ENCODE results near the gene LRIT1.

The LRIT1 gene

DNA sequence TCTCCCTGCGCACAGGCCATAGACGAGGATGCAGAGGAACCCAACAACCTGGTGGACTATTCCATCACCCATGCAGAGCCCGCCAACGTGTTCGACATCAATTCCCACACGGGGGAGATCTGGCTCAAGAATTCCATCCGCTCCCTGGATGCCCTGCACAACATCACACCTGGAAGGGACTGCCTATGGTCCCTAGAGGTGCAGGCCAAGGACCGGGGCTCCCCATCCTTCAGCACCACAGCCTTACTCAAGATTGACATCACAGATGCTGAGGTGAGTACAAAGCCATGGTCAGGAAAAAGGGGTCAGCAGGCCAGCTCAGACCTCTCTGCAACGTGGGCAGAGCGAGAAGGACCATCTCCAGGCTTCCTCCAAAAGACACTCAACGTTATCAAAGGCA, 28.3 kb downstream of the LRIT1 start:
- WGBS, 2 experiments (ENCODE audit: insufficient coverage in 2 of 2): 85 to 88% methylated on average over 8 to 10 of the region's 11 CpGs

DNA sequence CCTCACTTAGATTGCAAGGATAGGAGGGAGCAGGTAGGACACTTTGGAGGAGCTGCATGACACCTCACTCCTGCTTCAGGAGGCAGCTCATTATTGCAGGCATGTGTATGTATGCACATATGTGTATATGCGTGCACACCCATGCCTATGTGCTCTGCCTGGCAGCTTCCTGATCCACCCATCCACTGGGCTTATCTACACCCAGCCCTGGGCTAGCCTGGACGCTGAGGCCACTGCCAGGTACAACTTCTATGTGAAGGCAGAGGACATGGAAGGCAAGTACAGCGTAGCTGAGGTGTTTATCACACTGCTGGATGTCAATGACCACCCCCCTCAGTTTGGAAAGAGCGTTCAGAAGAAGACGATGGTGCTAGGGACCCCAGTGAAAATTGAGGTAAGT, 29.3 kb downstream of the LRIT1 start:
- 67 to 84% methylated on average over 2 to 5 of the region's 5 CpGs for WGBS, 2 experiments (ENCODE audit: insufficient coverage in 2 of 2)
- no peaks in the 10 kb centered on the region for H3K36me3 ChIP-seq (ENCODE audit: control insufficient read depth, insufficient read depth, low read length)
- H3K4me1 ChIP-seq (ENCODE audit: control insufficient read depth, insufficient read depth, low read length, poor library complexity, severe bottlenecking): no peaks in the 10 kb centered on the region
- no peaks in the 10 kb centered on the region for H3K9me3 ChIP-seq (ENCODE audit: control insufficient read depth, low read length)
- no peak overlapping the region for H3K27ac ChIP-seq (ENCODE audit: low read depth, low read length, severe bottlenecking)
- no peak overlapping the region for H3K4me3 ChIP-seq (ENCODE audit: extremely low read depth, insufficient read depth, low read length, poor library complexity, severe bottlenecking)

More for the DNA sequence above, 28.3 kb downstream of the LRIT1 start:
- no peak overlapping the region for H3K27ac ChIP-seq (ENCODE audit: low read depth, low read length, severe bottlenecking)
- no peaks in the 10 kb centered on the region for H3K4me1 ChIP-seq (ENCODE audit: control insufficient read depth, insufficient read depth, low read length, poor library complexity, severe bottlenecking)
- no peak overlapping the region for H3K4me3 ChIP-seq (ENCODE audit: extremely low read depth, insufficient read depth, low read length, poor library complexity, severe bottlenecking)
- H3K9me3 ChIP-seq (ENCODE audit: control insufficient read depth, low read length): no peaks in the 10 kb centered on the region
- no peaks in the 10 kb centered on the region for H3K36me3 ChIP-seq (ENCODE audit: control insufficient read depth, insufficient read depth, low read length)

DNA sequence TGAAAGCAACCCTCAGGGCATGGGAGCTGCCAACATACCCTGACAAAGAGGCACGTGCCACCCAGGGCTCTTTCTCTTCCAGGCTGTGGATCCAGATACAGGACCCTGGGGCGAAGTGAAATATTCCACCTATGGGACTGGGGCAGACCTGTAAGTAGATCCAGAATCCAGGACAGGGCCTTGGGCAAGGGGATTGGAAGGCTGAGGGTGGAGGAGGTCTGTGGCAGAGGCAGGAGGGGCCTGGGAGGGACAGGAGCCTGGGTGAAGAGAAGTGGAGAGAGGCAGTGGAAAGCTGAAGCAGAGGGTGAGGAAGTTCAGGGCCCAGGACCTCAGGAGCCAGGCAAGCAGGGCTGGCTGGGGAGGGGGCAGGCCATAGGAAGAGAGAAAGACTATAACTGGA, 29.8 kb downstream of the LRIT1 start:
- H3K36me3 ChIP-seq (ENCODE audit: control insufficient read depth, insufficient read depth, low read length): no peaks in the 10 kb centered on the region
- no peaks in the 10 kb centered on the region for H3K9me3 ChIP-seq (ENCODE audit: control insufficient read depth, low read length)
- WGBS, 2 experiments (ENCODE audit: insufficient coverage in 2 of 2): 78 to 85% methylated on average over 2 of the region's 2 CpGs
- no peak overlapping the region for H3K4me3 ChIP-seq (ENCODE audit: extremely low read depth, insufficient read depth, low read length, poor library complexity, severe bottlenecking)
- no peak overlapping the region for H3K27ac ChIP-seq (ENCODE audit: low read depth, low read length, severe bottlenecking)
- no peaks in the 10 kb centered on the region for H3K4me1 ChIP-seq (ENCODE audit: control insufficient read depth, insufficient read depth, low read length, poor library complexity, severe bottlenecking)

DNA sequence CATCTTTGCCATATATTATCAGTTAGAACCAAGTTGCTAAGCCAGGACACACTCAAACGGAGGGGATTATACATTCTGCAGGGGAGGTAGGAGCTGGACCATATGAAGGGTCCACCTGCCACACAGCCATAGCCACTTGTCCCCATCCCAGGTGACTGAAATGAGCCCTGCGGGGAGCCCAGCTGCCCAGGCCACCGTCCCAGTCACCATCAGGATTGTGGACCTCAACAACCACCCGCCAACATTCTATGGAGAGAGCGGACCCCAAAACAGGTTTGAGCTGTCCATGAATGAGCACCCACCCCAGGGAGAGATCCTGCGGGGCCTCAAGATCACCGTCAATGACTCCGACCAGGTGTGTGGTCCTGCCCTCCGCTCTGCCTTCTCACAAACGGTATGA, 33.3 kb downstream of the LRIT1 start:
- Histone ChIP-seq H3K4me3 (ENCODE audit: extremely low read depth, insufficient read depth, low read length, poor library complexity, severe bottlenecking) (no peak overlapping the region), H3K36me3 (ENCODE audit: control insufficient read depth, insufficient read depth, low read length) (no peaks in the 10 kb centered on the region), H3K9me3 (ENCODE audit: control insufficient read depth, low read length) (no peaks in the 10 kb centered on the region), H3K27ac (ENCODE audit: low read depth, low read length, severe bottlenecking) (no peak overlapping the region), H3K4me1 (ENCODE audit: control insufficient read depth, insufficient read depth, low read length, poor library complexity, severe bottlenecking) (no peaks in the 10 kb centered on the region)
- WGBS, 2 experiments (ENCODE audit: insufficient coverage in 2 of 2): 83 to 88% methylated on average over 7 to 8 of the region's 10 CpGs

DNA sequence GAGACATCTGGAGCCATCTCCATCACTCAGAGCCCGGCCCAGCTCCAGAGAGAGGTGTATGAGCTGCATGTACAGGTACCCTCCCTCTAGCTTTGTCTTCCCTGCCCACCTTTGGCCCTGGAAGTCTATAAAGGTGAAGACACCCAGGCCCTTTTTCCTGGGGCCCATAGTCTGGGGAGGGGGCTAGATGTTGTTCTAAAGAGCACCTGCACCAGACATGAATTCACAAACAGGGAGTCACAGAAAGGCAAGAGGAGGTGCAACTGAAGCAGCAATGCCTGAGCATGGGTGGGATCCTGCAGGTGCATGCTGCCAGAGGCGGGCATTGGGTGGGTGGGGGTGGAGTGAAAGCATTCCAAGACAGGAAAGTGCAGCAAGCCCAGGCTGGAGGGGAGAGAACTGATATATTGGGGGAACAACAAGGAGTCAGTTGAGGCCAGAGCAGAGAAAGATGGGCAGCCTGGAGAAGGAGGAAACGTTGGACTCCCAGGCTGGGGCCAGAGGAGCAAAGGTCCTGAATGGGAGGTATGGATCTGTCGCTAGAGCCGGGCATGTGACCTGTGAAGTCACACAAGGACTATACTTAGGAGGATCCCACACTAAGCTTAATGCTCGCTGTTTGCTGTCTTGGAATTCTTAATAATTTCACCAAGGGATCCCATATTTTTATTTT, 35.4 kb downstream of the LRIT1 start:
- no peaks in the 10 kb centered on the region for H3K9me3 ChIP-seq (ENCODE audit: control insufficient read depth, low read length)
- 71 to 87% methylated on average over 5 to 6 of the region's 6 CpGs for WGBS, 2 experiments (ENCODE audit: insufficient coverage in 2 of 2)
- H3K4me3 ChIP-seq (ENCODE audit: extremely low read depth, insufficient read depth, low read length, poor library complexity, severe bottlenecking): no peak overlapping the region
- no peaks in the 10 kb centered on the region for H3K36me3 ChIP-seq (ENCODE audit: control insufficient read depth, insufficient read depth, low read length)
- H3K4me1 ChIP-seq (ENCODE audit: control insufficient read depth, insufficient read depth, low read length, poor library complexity, severe bottlenecking): no peaks in the 10 kb centered on the region
- H3K27ac ChIP-seq (ENCODE audit: low read depth, low read length, severe bottlenecking): no peak overlapping the region

DNA sequence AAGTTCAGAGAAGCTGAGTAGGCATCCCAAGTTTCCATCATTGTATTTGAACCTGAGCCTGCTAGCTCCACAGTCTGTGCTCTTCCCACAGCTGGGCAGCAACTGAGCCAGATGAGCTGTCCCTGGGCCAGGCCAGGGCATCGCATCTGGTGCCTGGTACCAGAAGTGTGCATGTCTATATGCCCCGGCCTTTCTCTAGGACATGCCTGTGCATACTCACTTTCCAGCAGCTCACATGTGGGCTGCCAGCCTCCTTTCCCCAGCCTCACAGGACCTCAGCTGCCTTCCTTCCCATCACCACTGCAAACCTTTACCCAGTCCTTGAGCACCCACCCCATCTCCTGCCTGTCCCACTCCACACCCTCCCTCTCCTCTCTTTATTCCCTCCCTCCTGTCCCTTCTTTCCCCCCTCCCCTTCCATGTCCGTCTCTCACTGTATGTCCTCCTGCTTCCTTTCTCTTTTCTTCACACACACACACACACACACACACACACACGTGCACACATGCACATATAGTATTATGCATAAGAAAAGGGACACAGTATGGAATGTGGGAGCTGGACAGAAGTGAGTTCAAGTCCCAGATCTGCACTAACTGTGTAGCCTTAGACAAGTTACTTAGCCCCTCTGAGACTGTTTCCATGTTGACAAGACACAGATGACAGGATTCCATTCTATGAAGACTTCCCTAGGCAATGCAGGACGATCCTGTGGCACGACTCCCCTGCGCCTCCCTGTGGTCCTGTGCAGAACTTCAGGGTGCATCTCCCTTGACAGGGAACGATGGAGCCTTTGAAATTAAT, 36.1 kb downstream of the LRIT1 start:
- H3K4me3 ChIP-seq (ENCODE audit: extremely low read depth, insufficient read depth, low read length, poor library complexity, severe bottlenecking): no peak overlapping the region

DNA sequence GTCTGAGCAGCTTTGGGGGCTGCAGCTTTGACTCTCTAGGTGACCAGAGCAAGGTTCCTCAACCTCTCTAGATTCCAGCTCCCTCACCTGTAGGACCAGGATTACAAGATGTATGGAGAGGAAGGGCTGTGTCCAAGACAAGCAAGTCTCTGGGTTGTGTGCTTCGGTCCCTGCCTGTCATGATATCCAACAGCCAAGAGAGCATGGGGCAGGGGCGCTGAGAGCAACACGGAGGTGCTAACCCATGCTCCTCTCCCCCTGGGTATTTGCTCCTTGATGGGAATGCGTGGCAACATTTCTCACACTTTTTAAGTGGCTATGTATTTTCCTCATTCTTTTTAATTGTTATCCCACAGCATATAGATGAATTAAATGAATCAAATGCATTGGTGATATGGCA, 36.7 kb downstream of the LRIT1 start:
- Histone ChIP-seq H3K9me3 (ENCODE audit: control insufficient read depth, low read length) (no peaks in the 10 kb centered on the region), H3K27ac (ENCODE audit: low read depth, low read length, severe bottlenecking) (no peak overlapping the region), H3K36me3 (ENCODE audit: control insufficient read depth, insufficient read depth, low read length) (no peaks in the 10 kb centered on the region), H3K4me1 (ENCODE audit: control insufficient read depth, insufficient read depth, low read length, poor library complexity, severe bottlenecking) (no peaks in the 10 kb centered on the region), H3K4me3 (ENCODE audit: extremely low read depth, insufficient read depth, low read length, poor library complexity, severe bottlenecking) (no peak overlapping the region)
- 82 to 93% methylated on average over 3 of the region's 4 CpGs for WGBS, 2 experiments (ENCODE audit: insufficient coverage in 2 of 2)

More for the DNA sequence above, 36.1 kb downstream of the LRIT1 start:
- no peaks in the 10 kb centered on the region for H3K36me3 ChIP-seq (ENCODE audit: control insufficient read depth, insufficient read depth, low read length)
- 31 to 36% methylated on average over 5 to 6 of the region's 8 CpGs for WGBS, 2 experiments (ENCODE audit: insufficient coverage in 2 of 2)
- H3K4me1 ChIP-seq (ENCODE audit: control insufficient read depth, insufficient read depth, low read length, poor library complexity, severe bottlenecking): no peaks in the 10 kb centered on the region
- no peak overlapping the region for H3K27ac ChIP-seq (ENCODE audit: low read depth, low read length, severe bottlenecking)
- H3K9me3 ChIP-seq (ENCODE audit: control insufficient read depth, low read length): no peaks in the 10 kb centered on the region

DNA sequence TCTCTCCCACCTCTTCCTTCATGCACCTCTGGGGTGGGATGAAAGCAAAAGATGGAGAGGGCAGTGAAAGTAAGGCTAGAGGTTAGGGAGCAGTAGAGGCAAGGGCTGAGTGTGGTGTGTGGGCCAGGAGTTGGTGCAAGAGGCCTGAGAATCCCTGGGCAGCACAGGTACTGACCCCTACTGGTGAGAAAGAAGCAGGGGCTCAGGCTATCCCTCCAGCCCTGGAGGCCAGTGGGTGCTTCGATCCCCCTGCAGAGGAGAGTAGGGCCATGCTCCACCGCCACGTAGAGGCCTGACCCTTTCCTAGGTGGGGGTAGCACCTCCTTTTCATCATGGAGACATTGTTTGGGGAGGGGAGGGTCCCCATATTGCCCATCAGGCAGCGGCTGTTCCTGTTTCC, 37.2 kb downstream of the LRIT1 start:
- H3K4me1 ChIP-seq (ENCODE audit: control insufficient read depth, insufficient read depth, low read length, poor library complexity, severe bottlenecking): no peaks in the 10 kb centered on the region
- no peaks in the 10 kb centered on the region for H3K36me3 ChIP-seq (ENCODE audit: control insufficient read depth, insufficient read depth, low read length)
- no peaks in the 10 kb centered on the region for H3K9me3 ChIP-seq (ENCODE audit: control insufficient read depth, low read length)
- H3K27ac ChIP-seq (ENCODE audit: low read depth, low read length, severe bottlenecking): no peak overlapping the region
- 81 to 83% methylated on average over 1 to 4 of the region's 4 CpGs for WGBS, 2 experiments (ENCODE audit: insufficient coverage in 2 of 2)
- H3K4me3 ChIP-seq (ENCODE audit: extremely low read depth, insufficient read depth, low read length, poor library complexity, severe bottlenecking): no peak overlapping the region

DNA sequence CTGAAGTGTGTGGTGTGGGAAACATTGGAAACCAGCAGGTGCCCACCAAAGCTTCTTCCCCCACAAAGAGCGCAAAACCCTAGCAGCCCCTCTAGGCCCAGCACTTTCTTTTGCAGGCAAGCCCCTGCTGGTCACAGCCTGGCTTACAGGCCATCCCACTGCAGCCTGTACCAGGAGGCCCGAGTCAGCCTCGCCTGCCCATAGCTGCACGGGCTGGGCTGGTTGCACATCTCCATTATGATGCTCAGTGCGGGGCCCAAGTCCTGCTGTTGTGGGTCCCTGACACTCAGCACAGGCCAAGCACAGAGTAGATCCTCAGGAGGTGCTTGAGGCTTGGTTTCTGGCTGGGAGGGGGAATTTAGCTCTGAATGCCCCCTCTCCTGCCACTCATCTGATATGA, 39.0 kb downstream of the LRIT1 start:
- H3K4me1 ChIP-seq (ENCODE audit: control insufficient read depth, insufficient read depth, low read length, poor library complexity, severe bottlenecking): no peaks in the 10 kb centered on the region
- no peaks in the 10 kb centered on the region for H3K36me3 ChIP-seq (ENCODE audit: control insufficient read depth, insufficient read depth, low read length)
- H3K4me3 ChIP-seq (ENCODE audit: extremely low read depth, insufficient read depth, low read length, poor library complexity, severe bottlenecking): no peak overlapping the region
- no peak overlapping the region for H3K27ac ChIP-seq (ENCODE audit: low read depth, low read length, severe bottlenecking)
- no peaks in the 10 kb centered on the region for H3K9me3 ChIP-seq (ENCODE audit: control insufficient read depth, low read length)
- WGBS, 2 experiments (ENCODE audit: insufficient coverage in 2 of 2): 89 to 90% methylated on average over 4 to 5 of the region's 5 CpGs

DNA sequence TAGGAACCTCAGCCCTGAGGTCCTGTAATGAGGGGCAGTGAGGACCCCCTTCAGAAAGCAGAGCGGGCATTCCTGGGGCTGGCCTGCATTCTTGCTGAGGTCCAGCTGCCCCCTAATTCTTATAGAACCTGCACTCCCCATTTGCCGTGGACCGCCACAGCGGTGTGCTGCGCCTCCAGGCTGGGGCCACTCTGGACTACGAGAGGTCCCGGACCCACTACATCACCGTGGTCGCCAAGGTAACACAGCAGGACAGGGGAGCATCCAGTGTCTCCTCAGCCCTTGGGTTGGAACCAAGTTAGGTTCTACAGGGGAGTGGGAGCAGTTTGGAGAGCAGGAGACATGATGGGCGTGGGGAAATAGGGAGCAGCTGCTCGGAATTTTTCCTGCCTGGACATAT, 39.7 kb downstream of the LRIT1 start:
- Histone ChIP-seq H3K4me1 (ENCODE audit: control insufficient read depth, insufficient read depth, low read length, poor library complexity, severe bottlenecking) (no peaks in the 10 kb centered on the region), H3K4me3 (ENCODE audit: extremely low read depth, insufficient read depth, low read length, poor library complexity, severe bottlenecking) (no peak overlapping the region), H3K9me3 (ENCODE audit: control insufficient read depth, low read length) (no peaks in the 10 kb centered on the region), H3K36me3 (ENCODE audit: control insufficient read depth, insufficient read depth, low read length) (no peaks in the 10 kb centered on the region), H3K27ac (ENCODE audit: low read depth, low read length, severe bottlenecking) (no peak overlapping the region)
- WGBS, 2 experiments (ENCODE audit: insufficient coverage in 2 of 2): 94 to 96% methylated on average over 9 to 11 of the region's 11 CpGs

DNA sequence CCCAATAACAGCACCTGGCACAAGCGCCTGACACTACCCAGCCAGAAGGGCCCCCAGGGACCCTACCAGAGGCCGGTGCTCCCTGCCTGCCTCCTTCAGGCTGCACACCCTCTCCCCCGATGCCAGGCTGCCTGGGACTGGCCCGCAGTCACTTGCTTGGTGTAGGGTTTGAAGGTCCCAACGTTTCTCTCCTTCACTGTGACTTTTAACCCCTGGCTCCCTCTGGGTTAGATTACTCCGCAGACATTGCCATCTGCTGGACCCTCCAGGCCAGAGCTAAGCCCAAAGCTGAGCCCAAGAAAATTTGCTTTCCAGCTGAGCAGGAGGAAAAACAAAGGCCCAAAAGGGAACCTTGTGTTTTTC, 40.1 kb downstream of the LRIT1 start:
- 62 to 72% methylated on average over 3 to 4 of the region's 6 CpGs for WGBS, 2 experiments (ENCODE audit: insufficient coverage in 2 of 2)
- Histone ChIP-seq H3K4me3 (ENCODE audit: extremely low read depth, insufficient read depth, low read length, poor library complexity, severe bottlenecking) (no peak overlapping the region), H3K9me3 (ENCODE audit: control insufficient read depth, low read length) (no peaks in the 10 kb centered on the region), H3K36me3 (ENCODE audit: control insufficient read depth, insufficient read depth, low read length) (no peaks in the 10 kb centered on the region), H3K27ac (ENCODE audit: low read depth, low read length, severe bottlenecking) (no peak overlapping the region), H3K4me1 (ENCODE audit: control insufficient read depth, insufficient read depth, low read length, poor library complexity, severe bottlenecking) (no peaks in the 10 kb centered on the region)

Data from mesodermal cell (in vitro differentiated cells).